ENCODE results near the gene PLPPR2.
"Not testable (repeated sequence)": the region's sequence is repeated elsewhere in the genome, so short reads cannot be mapped to it uniquely, and the experiment has no call there.

The PLPPR2 gene

DNA sequence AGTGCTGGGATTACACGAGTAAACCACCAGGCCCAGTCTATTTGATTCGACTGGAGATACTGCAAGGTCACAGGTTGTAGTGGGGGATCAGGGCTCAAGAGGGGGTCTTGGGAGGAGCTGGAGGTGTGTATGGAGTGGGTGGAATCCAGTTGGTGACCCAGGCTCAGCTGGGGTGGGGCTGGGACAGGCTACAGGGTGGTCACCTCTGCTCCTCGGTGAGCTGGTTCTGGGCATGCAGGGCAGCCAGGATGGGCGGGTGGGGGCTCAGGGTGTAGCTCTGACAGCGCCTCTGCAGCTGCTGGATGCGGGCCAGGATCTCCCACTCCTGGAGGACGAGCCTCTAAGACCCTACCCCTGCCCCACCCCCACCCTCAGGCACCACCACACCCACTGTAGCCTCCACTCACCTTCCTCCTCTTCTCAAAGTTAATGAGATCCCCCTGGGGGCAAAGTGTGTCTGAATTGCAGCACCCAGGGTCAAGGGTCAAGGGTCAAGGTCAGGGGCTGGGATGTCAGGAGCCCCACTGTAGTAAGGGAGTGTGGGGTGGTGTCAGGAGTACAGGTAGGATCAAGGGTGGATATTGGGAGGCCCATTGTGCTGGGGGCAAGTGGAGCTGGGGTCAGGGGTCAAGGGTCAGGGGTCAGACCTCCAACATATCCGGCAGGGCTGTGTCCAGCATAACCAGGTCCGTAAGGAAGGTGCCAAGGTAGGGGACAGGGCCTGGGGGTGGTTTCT, 46.7 kb downstream of the PLPPR2 start:
- DNase-seq = no peak

DNA sequence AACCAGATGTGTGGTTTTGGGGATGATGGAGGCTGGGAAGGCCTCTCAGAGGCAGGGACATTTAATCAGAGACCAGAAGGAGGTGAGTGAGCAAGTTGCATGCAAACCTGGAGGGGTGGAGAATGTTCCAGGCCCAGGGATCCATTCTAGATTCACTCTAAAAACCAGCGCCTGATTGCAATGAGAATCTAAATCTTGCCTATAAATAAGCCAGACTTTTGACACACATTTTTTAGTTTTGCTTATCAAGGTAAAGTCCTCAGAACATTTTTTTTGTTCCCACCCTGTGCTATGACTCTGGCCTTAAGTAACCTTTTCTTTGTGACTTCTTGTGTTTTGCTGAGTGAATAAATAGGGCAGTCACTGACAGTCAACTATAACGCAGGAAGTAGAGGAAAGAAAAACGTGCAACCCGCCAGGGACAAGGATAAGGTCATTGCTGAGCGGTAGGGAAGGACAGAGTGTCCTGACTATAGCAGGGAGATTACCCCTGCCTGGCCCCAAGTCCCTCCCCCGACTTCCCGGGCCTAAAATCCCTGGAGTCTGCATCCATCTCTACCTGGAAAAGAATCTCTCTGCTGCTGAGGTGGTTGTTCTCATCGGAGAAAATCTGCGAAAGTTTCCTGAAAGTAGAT, 49.5 kb downstream of the PLPPR2 start:
- no peak for DNase-seq

DNA sequence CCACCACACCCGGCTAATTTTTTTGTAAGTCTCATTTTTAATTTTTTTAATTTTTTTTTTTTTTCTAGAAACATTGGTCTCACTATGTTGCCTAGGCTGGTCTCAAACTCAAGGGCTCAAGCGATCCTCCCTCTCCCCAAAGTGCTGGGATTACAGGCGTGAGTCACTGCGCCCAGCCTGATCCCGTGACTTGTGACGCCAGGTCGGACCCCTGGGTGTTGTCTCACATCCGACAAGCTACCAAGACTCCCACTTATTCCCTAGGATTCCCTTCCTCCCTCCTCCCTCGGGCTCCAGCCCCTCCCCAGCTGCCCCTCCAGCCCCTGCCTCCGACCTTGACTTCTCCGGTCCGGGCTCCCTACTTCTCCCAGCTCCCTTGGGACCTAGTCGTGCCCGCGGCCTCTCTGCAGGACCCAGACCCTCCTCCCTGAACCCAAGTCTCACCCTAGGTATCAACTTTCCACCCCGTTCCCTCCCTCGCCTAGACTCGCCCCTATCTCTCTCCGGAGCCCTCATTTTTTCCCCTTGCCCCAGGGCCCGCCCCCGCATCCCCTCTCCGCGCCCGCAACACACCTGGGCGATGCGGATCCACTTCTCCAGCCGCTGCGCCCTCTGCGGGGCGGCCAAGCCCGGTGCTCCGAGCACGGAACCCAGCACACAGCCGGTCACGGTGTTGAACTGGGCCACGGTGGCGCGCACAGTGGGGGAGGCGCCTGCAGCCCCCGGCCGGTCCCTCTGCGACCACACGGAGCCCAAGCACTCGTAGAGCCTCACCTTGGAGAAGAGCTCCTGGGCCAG, 50.8 kb downstream of the PLPPR2 start:
- DNase-seq = no peak

DNA sequence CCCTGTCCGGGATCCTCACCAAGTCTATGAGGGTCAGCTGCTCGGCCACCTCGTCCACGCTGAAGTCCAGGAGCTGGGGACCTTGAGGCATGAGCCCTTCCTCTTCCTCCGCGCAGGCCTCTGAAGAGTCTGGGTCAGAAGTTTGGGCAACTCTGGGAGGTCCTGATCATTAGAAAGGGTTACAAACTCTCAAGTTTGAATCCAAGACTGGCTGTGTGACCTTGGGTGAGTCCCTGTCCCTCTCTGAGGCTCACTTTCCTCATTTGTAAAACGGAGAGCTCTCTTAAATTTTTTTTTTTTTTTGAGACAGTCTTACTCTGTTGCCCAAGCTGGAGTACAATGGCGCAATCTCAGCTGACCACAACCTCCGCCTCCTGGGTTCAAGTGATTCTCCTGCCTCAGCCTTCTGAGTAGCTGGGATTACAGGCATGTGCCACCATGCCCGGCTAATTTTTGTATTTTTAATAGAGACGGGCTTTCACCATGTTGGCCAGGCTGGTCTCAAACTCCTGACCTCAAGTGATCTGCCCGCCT, 51.5 kb downstream of the PLPPR2 start:
- not testable (repeated sequence) for DNase-seq

DNA sequence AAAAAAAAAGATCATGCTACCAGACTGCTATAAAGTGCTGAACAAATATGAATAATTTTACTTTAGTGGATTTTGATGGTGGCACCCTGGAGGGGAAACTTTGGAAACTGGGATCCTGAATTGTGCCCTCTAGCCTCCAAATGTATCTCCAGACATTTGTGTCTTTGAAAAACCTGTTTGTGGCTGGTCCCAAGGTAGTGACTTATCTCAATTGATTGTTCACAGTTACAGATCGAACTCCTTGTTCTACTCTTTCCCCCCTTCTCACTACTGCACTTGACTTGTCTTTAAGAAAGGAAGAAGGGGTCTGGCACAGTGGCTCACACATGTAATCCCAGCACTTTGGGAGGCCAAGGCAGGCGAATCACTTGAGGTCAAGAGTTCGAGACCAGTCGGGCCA, 53.4 kb downstream of the PLPPR2 start:
- no peak for DNase-seq

DNA sequence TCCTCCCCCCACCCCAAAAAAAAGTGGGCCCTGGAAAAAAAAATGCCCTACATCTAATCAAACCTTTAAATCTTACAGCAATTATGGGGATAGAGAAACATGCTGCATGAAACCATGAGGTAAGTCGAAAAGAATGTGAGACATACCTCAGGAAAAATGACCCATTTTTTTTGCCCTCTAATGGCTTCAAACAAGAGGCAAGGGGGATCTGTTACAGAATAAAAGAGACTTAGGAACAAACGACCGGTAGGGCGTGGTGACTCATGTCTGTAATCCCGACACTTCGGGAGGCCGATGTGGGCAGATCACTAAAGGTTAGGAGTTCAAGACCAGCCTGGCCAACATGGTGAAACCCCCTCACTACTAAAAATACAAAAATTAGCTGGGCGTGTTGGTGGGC, 55.5 kb downstream of the PLPPR2 start:
- no peak for DNase-seq

DNA sequence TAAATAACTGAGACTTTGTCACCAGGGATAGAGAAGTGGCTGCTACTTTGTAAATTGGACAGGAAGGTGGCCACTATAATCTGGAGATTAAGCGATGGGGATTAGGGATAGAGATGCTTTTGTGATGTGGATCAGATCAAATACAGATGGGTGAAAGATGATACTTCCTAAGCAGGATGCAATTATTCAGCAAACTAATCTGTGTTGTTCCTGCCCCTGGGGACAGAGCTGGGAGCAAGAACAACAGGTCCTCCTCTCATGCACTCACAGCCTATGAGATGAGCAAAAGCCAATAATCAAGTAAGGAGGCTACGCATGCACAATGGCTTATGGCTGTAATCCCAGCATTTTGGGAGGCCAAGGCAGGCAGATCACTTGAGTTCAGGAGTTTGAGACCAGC, 59.3 kb downstream of the PLPPR2 start:
- DNase-seq = no peak
